Dendritic cell treated with granulocyte-macrophage colony-stimulating factor and Interleukin-4, amounts not matched to agents 40 ng/mL and 50 ng/mL, for 4 days (primary cell): ENCODE measurements around the gene PCGF3.
"Not testable (repeated sequence)": the region's sequence is repeated elsewhere in the genome, so short reads cannot be mapped to it uniquely, and the experiment has no call there.

ENCODE experiments used
- H3K27ac Mint-ChIP-seq: one replicate; pipeline ENCODE4 v1.8.0; 2022; ENCODE audit warnings: mild to moderate bottlenecking, mixed read lengths
- H3K27me3 Mint-ChIP-seq: one replicate; pipeline ENCODE4 v1.8.0; 2022; ENCODE audit warnings: mild to moderate bottlenecking, mixed read lengths
- H3K36me3 Mint-ChIP-seq: one replicate; pipeline ENCODE4 v1.8.0; 2022; ENCODE audit warnings: low read depth, mixed read lengths
- H3K4me1 Mint-ChIP-seq: one replicate; pipeline ENCODE4 v1.8.0; 2022; ENCODE audit warnings: low read depth, mixed read lengths
- H3K4me3 Mint-ChIP-seq: one replicate; pipeline ENCODE4 v1.8.0; 2022; ENCODE audit warnings: mild to moderate bottlenecking, moderate library complexity, mixed read lengths
- H3K9me3 Mint-ChIP-seq: one replicate; pipeline ENCODE4 v1.8.0; 2022; ENCODE audit warnings: mixed read lengths
- intact Hi-C: fragments of 100-400 bp; cut with micrococcal nuclease; formaldehyde crosslinking; loops from one replicate; pipeline ENCODE4 v1.15.0; 2022

PCGF3 gene

GRCh38 chr4:726235-726787 lies 20.7 kb downstream of the PCGF3 start:
- Mint-ChIP-seq H3K9me3 (peaks cover 7% of the 10 kb centered on the region), H3K4me1 (peaks cover 44% of the 10 kb centered on the region), H3K4me3 (no peak overlapping the region), H3K27ac (no peak overlapping the region), H3K36me3 (peaks cover 80% of the 10 kb centered on the region), H3K27me3 (no peaks in the 10 kb centered on the region)
- intact Hi-C loops, result no loop called here

DNA sequence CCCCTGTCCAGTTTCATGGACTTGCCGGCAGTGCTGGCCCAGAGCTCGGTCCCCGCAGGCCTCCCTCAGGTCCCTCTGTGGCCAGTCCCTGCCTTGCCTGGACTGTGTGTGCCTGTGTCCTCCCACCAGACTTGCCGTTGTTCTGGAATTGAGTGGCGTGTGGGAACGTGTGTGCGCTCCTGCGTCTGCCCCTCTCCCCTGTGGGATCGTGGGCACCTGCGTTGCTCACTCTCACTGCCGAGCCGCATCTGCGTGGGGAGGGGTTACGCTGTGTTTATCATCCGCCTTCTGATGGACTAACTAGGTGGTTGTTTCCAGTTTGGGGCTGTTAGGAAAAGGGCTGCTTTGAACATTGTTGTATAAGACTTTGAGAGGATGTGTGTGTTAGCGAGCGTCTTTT lies 21.2 kb downstream of the PCGF3 start:
- peaks cover 78% of the 10 kb centered on the region for H3K36me3 Mint-ChIP-seq
- no peaks in the 10 kb centered on the region for H3K27me3 Mint-ChIP-seq
- intact Hi-C loops, result no loop called here
- no peak overlapping the region for H3K4me3 Mint-ChIP-seq
- peaks cover 39% of the 10 kb centered on the region for H3K4me1 Mint-ChIP-seq
- H3K9me3 Mint-ChIP-seq, result peaks cover 7% of the 10 kb centered on the region
- H3K27ac Mint-ChIP-seq, result no peak overlapping the region

DNA sequence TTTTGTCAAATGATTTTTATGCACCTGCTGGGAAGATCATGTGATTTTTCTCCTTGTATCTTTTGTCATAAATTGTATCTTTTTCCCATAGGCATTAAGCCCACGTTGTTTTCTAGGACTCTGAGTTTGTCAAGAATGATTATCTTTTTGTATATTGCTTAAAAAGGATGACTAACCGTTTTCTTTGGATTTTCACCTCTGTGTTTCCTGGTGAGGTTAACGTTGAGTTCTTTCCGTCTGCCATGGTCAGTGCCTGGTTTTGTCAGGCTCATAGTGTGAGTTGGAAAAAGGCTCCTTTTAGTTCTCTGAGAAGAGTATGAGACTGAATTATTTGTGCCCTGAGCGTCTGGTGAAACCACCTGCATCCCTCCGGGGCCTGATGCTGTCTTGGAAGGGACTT lies 21.9 kb downstream of the PCGF3 start:
- Mint-ChIP-seq H3K27me3 (no peaks in the 10 kb centered on the region), H3K4me3 (no peak overlapping the region), H3K36me3 (peaks cover 77% of the 10 kb centered on the region), H3K27ac (no peak overlapping the region), H3K4me1 (peaks cover 34% of the 10 kb centered on the region), H3K9me3 (peaks cover 7% of the 10 kb centered on the region)
- intact Hi-C loops, result no loop called here

DNA sequence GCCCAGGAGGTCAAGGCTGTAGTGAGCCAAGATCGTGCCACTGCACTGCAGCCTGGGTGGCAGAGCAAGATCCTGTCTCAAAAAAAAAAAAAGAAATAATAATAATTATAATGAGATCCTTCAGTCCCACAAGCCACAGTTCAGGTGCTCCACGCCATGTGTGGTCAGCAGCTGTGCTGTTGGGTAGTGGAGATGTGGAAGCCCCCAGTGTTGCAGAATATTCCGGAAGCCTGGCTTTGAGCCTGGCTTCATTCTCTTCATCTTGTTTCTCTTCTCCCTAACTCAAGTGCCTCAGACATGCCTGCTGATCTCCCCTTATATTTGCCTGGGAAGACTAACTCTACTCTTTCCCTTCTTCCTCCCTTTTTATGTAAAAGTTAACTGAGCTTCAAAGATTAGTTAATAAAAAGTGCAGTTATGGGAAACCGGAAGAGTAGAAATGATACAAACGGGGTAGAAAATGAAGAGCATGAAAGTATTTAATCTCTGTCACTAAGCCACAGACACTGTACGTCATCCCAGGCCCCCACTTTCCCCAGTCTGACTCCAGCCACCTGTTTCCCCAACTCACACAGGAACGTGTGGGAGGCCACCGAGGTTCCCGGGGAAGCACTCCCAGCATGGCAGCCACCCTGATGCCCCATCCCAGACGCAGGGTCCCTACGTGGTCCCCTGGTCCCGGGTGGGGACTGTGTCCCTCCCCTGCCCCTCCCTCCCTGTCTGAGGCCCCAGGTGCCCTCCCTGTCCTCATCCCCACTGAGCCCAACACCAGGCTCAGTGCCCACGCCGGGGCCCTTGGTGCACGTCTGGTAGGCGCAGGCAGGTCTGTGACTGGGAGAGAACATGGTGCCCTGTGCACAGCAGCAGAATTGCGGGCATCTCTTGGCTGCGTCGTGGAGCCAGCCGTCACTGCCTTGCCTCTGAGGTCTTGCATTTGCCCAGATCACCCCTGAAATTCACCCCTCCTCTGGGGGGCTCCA lies 24.0 kb downstream of the PCGF3 start:
- intact Hi-C loops, result no loop called here
- Mint-ChIP-seq H3K36me3 (peaks cover 79% of the 10 kb centered on the region), H3K27ac (no peak overlapping the region), H3K9me3 (peaks cover 7% of the 10 kb centered on the region), H3K4me3 (no peak overlapping the region), H3K4me1 (peaks cover 24% of the 10 kb centered on the region), H3K27me3 (no peaks in the 10 kb centered on the region)

GRCh38 chr4:730511-730910 lies 24.9 kb downstream of the PCGF3 start:
- peaks cover 79% of the 10 kb centered on the region for H3K36me3 Mint-ChIP-seq
- H3K4me1 Mint-ChIP-seq, result peaks cover 15% of the 10 kb centered on the region
- peaks cover 7% of the 10 kb centered on the region for H3K9me3 Mint-ChIP-seq
- intact Hi-C loops, result no loop called here
- H3K4me3 Mint-ChIP-seq, result no peak overlapping the region
- no peaks in the 10 kb centered on the region for H3K27me3 Mint-ChIP-seq
- no peak overlapping the region for H3K27ac Mint-ChIP-seq

DNA sequence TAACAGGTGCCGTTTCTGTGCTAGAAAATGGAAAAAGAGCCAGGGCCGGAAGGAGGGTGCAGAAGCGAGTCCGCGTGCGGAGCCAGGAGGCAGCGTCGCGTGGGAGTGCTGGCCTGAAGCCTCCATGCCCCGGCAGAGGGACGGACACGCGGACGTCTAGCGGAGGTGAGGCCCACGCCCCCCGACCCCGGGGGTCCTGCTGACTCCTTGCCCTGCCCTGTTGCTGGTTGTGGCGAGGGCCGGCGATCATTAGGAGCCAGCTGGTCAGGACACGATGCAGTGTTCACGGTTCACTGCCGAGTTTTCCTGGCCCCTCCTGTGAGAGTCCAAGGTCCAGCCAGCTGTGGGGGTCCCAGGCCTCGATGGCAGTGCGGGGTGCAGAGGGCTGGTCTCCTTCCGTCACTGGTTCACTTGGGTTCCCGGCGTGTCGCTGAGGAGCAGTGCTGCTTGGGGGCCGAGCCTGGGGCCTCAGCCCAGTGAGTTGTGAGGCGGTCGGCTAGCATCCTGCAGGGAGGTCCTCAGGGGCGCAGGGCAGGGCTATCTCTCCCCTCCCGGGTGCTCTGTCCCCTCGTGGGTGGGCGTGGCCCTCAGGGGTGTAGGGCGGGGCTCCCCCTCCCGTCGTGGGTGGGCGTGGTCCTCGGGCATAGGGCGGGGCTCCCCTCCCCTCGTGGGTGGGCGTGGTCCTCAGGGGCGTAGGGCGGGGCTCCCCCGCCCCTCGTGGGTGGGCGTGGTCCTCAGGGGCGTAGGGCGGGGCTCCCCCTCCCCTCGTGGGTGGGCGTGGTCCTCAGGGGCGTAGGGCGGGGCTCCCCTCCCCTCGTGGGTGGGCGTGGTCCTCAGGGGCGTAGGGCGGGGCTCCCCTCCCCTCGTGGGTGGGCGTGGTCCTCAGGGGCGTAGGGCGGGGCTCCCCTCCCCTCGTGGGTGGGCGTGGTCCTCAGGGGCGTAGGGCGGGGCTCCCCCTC lies 25.6 kb downstream of the PCGF3 start:
- intact Hi-C loops, H3K4me3 Mint-ChIP-seq, H3K27me3 Mint-ChIP-seq, H3K9me3 Mint-ChIP-seq, H3K27ac Mint-ChIP-seq, H3K4me1 Mint-ChIP-seq: not testable (repeated sequence)
- peaks cover 86% of the 10 kb centered on the region for H3K36me3 Mint-ChIP-seq

DNA sequence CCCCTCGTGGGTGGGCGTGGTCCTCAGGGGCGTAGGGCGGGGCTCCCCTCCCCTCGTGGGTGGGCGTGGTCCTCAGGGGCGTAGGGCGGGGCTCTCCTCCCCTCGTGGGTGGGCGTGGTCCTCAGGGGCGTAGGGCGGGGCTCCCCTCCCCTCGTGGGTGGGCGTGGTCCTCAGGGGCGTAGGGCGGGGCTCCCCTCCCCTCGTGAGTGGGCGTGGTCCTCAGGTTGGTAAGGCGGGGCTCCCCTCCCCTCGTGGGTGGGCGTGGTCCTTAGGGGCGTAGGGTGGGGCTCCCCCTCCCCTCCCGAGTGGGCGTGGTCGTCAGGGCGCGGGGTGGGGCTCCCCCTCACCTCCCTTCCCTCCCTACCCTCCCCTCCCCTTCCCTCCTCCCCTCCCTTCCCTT lies 26.3 kb downstream of the PCGF3 start:
- H3K27ac Mint-ChIP-seq, H3K9me3 Mint-ChIP-seq, H3K4me3 Mint-ChIP-seq, intact Hi-C loops, H3K27me3 Mint-ChIP-seq, H3K4me1 Mint-ChIP-seq: not testable (repeated sequence)
- peaks cover 89% of the 10 kb centered on the region for H3K36me3 Mint-ChIP-seq

- H3K27me3 Mint-ChIP-seq, result no peaks in the 10 kb centered on the region
- H3K4me3 Mint-ChIP-seq, result no peak overlapping the region
- intact Hi-C loops, result no loop called here
- peaks cover 7% of the 10 kb centered on the region for H3K9me3 Mint-ChIP-seq
- H3K27ac Mint-ChIP-seq, result no peak overlapping the region
- peaks cover 90% of the 10 kb centered on the region for H3K36me3 Mint-ChIP-seq
- no peaks in the 10 kb centered on the region for H3K4me1 Mint-ChIP-seq
Observed at GRCh38 chr4:732486-732885, 26.9 kb downstream of the PCGF3 start.

GRCh38 chr4:732911-733630 lies 27.4 kb downstream of the PCGF3 start:
- H3K36me3 Mint-ChIP-seq, result peaks cover 90% of the 10 kb centered on the region
- intact Hi-C loops, result no loop called here
- H3K27ac Mint-ChIP-seq, result no peak overlapping the region
- H3K4me1 Mint-ChIP-seq, result no peaks in the 10 kb centered on the region
- no peak overlapping the region for H3K4me3 Mint-ChIP-seq
- H3K9me3 Mint-ChIP-seq, result peaks cover 7% of the 10 kb centered on the region
- H3K27me3 Mint-ChIP-seq, result no peaks in the 10 kb centered on the region

- Mint-ChIP-seq H3K4me3 (no peak overlapping the region), H3K4me1 (no peaks in the 10 kb centered on the region), H3K9me3 (peaks cover 7% of the 10 kb centered on the region), H3K27ac (no peak overlapping the region), H3K36me3 (peaks cover 90% of the 10 kb centered on the region), H3K27me3 (no peaks in the 10 kb centered on the region)
- intact Hi-C loops, result no loop called here
Observed at GRCh38 chr4:733631-733980, 28.0 kb downstream of the PCGF3 start.

DNA sequence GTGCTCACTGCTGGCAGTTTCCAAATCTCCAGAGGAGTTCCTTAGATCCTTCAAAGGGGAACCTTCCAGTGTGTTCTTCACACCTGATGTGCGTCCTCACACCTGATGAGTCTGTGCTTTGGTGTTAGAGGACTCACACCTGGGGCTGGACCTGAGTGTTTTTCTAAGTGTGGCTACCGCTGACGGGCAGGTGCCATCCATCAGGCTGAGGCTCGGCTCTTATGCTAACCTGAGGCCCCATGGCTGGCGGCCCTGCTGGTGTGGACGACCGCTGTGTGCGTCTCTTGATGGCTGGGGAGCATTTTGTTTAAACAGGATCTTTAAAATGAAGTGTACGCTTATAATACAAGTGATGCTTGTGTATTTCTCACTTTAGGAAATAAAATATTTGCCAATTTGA lies 28.4 kb downstream of the PCGF3 start:
- Mint-ChIP-seq H3K4me3 (no peak overlapping the region), H3K9me3 (peaks cover 7% of the 10 kb centered on the region), H3K27me3 (no peaks in the 10 kb centered on the region), H3K36me3 (peaks cover 94% of the 10 kb centered on the region), H3K27ac (no peak overlapping the region), H3K4me1 (no peaks in the 10 kb centered on the region)
- intact Hi-C loops, result no loop called here

DNA sequence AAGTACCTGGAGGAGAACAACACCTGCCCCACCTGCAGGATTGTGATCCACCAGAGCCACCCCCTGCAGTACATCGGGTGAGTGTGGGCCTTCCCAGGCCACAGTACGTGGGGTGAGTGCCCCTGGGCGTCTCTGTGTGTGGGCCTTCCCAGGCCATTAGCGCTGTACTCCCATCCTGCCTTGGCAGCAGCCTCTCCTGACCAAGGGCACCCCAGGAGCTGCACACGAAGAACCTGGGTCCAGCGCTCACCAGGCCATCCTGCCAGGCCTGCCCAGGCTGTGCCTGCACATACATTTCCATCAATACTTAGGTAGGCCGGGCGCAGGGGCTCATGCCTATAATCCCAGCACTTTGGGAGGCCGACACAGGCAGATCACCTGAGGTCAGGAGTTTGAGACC lies 29.3 kb downstream of the PCGF3 start:
- Mint-ChIP-seq H3K27me3 (no peaks in the 10 kb centered on the region), H3K36me3 (peaks cover 94% of the 10 kb centered on the region), H3K4me1 (no peaks in the 10 kb centered on the region), H3K4me3 (no peak overlapping the region), H3K9me3 (peaks cover 7% of the 10 kb centered on the region), H3K27ac (no peak overlapping the region)
- intact Hi-C loops, result no loop called here

DNA sequence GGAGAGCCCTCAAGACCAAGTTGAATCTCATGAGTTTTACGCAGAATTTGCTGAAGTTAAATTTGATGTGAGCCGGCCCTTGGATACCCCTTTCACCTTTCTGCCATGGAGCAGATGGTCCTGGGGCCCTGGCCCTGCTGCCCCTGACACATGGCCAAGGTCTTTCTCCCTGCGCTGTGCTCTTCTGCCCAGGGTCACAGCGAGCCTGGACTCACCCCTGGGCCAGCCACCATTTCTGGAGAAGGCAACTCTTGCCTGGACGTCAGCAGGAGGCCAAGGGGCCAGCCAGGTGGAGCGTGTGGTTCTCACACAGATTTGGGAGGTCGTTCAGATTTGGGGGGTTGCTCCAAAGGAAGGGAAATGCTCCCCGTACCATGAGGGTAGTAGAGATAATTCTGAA lies 30.0 kb downstream of the PCGF3 start:
- intact Hi-C loops, result no loop called here
- Mint-ChIP-seq H3K4me3 (no peak overlapping the region), H3K4me1 (no peaks in the 10 kb centered on the region), H3K36me3 (peaks cover 94% of the 10 kb centered on the region), H3K27me3 (no peaks in the 10 kb centered on the region), H3K27ac (no peak overlapping the region), H3K9me3 (peaks cover 6% of the 10 kb centered on the region)
